CD8-positive, alpha-beta memory T cell (primary cell): Measurements from ENCODE around the gene PKP1. TPM values are rescaled to one million over a fixed set of nuclear protein-coding genes. Genes with fewer than 3 reads are reported as not detected.

Experiments
- CTCF ChIA-PET: fragments of 350-600 bp; sonication (Branson Sonifier 250); formaldehyde crosslinking; loops from one replicate; lab custom pipeline; 2021; ENCODE audit warnings: antibody characterized with exemption; lab: Charles Lee
- POLR2A ChIA-PET: fragments of 350-600 bp; sonication (Branson Sonifier 250); formaldehyde crosslinking; loops from one replicate; lab custom pipeline; 2021; ENCODE audit warnings: antibody characterized with exemption; lab: Charles Lee
- DNase-seq, 5 donors: peaks; one replicate each; pipeline versions ENCODE4 v3.0.0 to v3.0.0-alpha.2; 2020 to 2022; ENCODE audit warnings: mixed read lengths in 1 of 5
- H3K27ac ChIP-seq: one replicate; pipeline ENCODE4 v1.7.0; 2013; ENCODE audit warnings: low read depth, mild to moderate bottlenecking, low read length, moderate library complexity
- H3K27me3 ChIP-seq: 2 replicates; pipeline ENCODE4 v1.7.0; 2013; ENCODE audit warnings: low read length, mild to moderate bottlenecking; ENCODE audit not compliant: insufficient read depth, poor library complexity, severe bottlenecking
- H3K36me3 ChIP-seq: 2 replicates; pipeline ENCODE4 v1.7.0; 2013; ENCODE audit warnings: mild to moderate bottlenecking, low read length, moderate library complexity; ENCODE audit not compliant: insufficient read depth
- H3K4me1 ChIP-seq: 2 replicates; pipeline ENCODE4 v1.7.0; 2013; ENCODE audit warnings: mild to moderate bottlenecking, low read length, moderate library complexity; ENCODE audit not compliant: insufficient read depth
- H3K4me3 ChIP-seq: 2 replicates; pipeline ENCODE4 v1.7.0; 2013; ENCODE audit warnings: mild to moderate bottlenecking, low read length
- H3K9me3 ChIP-seq: 2 replicates; pipeline ENCODE4 v1.7.0; 2013; ENCODE audit warnings: mild to moderate bottlenecking, low read length
- H3K27ac Mint-ChIP-seq, 8 donors: one replicate each; pipeline ENCODE4 v1.8.0; 2020 to 2021; ENCODE audit warnings: mixed read lengths in 8 of 8, mild to moderate bottlenecking in 6 of 8, inconsistent platforms in 3 of 8, moderate library complexity in 3 of 8
- H3K27me3 Mint-ChIP-seq, 2 donors: one replicate each; pipeline ENCODE4 v1.8.0; 2020 to 2021; ENCODE audit warnings: mixed read lengths in 2 of 2, mild to moderate bottlenecking in 1 of 2, moderate library complexity in 1 of 2
- H3K36me3 Mint-ChIP-seq, 3 donors: one replicate each; pipeline ENCODE4 v1.8.0; 2020 to 2021; ENCODE audit warnings: mixed read lengths in 3 of 3, inconsistent platforms in 1 of 3, mild to moderate bottlenecking in 1 of 3
- H3K4me1 Mint-ChIP-seq, 3 donors: one replicate each; pipeline ENCODE4 v1.8.0; 2020 to 2021; ENCODE audit warnings: mixed read lengths in 3 of 3, inconsistent platforms in 1 of 3, mild to moderate bottlenecking in 1 of 3
- H3K4me3 Mint-ChIP-seq, 7 donors: one replicate each; pipeline ENCODE4 v1.8.0; 2020 to 2021; ENCODE audit warnings: mixed read lengths in 7 of 7, mild to moderate bottlenecking in 6 of 7, moderate library complexity in 4 of 7, inconsistent platforms in 2 of 7
- H3K9me3 Mint-ChIP-seq, 5 donors: one replicate each; pipeline ENCODE4 v1.8.0; 2020 to 2022; ENCODE audit warnings: mixed read lengths in 5 of 5, mild to moderate bottlenecking in 3 of 5, moderate library complexity in 2 of 5, inconsistent platforms in 1 of 5
- polyA plus RNA-seq: library from polyadenylated mRNA; unstranded; fragments of 300-500 nt; fragmentation: Illumina TruSeq; gene quantifications from one replicate; pipeline ENCODE4 v1.2.3, GENCODE V29; 2021
- total RNA-seq, 2 experiments: library from RNA; stranded (reverse); gene quantifications; one replicate each; pipeline ENCODE4 v1.2.3, GENCODE V29; 2021

Gene PKP1
- total and polyA plus RNA-seq, 3 experiments from 2014 or later, result not detected

DNA sequence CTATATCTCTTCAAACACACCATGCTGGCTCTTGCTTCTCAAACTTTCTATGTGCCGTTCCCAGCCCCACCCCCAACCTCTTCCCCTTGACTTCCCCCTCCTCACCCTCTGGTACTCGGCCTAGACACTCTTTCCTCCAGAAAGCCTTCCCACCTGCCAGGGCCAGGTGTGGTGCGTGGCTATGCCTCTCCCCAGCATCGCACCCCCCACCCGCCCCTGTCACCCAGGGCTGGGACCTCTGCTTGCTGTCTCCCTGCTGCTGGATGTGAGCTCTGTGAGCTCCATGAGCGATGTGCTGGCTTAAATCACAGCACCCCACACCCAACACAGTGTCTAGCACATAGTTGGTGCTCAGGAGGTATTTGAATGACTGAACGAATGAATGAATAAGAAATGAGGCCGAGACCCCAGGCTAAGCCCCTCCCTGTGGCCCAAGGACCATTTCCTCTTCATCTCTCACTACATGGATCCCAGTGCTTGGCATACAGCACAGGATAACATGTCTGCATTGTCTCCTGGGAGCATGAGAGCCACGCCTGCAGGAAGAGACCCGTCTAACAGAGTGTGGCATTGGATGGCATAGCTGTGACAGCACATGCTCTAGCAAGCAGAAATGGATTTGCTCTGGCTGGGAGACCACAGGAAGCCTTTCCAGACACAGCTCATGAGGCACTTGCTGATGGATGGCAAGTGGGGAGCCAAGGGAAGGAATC lies 74.5 kb downstream of the PKP1 start:
- DNase-seq, result no peak
- H3K27ac ChIP-seq, result no peak overlapping the region
- H3K4me3 ChIP-seq, result no peak overlapping the region
- Mint-ChIP-seq H3K27me3 (peaks cover 8 to 30% of the 10 kb centered on the region in 2 donors), H3K9me3 (no peaks in the 10 kb centered on the region), H3K4me3 (no peak overlapping the region), H3K4me1 (no peaks in the 10 kb centered on the region), H3K27ac (no peak overlapping the region), H3K36me3 (no peaks in the 10 kb centered on the region)
- POLR2A ChIA-PET, result no interaction called here
- no peaks in the 10 kb centered on the region for H3K36me3 ChIP-seq
- CTCF ChIA-PET, result no interaction called here
- no peaks in the 10 kb centered on the region for H3K4me1 ChIP-seq
- no peaks in the 10 kb centered on the region for H3K9me3 ChIP-seq
- H3K27me3 ChIP-seq, result no peaks in the 10 kb centered on the region

DNA sequence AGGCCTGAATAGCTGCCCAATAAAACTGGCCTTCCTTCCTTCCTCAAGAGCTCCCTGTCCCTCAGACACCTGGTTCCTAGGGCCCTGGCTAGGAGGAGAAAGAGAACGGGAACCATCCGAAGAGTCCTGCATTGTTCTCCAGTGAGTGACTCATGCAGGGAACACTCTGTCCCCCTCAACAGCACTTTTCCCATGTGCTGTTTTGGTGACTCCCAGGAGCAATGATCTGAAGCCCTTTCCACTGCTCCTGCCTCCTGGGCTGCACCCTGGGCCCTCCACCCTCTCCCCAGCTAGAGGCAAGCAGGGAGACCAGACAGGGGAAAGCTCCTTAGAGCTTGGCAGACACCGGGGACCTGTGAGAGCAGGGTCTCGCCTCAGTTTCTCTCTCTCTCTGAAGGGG lies 75.3 kb downstream of the PKP1 start:
- POLR2A ChIA-PET, result no interaction called here
- no peaks in the 10 kb centered on the region for H3K27me3 ChIP-seq
- H3K27ac Mint-ChIP-seq, result no peak overlapping the region

DNA sequence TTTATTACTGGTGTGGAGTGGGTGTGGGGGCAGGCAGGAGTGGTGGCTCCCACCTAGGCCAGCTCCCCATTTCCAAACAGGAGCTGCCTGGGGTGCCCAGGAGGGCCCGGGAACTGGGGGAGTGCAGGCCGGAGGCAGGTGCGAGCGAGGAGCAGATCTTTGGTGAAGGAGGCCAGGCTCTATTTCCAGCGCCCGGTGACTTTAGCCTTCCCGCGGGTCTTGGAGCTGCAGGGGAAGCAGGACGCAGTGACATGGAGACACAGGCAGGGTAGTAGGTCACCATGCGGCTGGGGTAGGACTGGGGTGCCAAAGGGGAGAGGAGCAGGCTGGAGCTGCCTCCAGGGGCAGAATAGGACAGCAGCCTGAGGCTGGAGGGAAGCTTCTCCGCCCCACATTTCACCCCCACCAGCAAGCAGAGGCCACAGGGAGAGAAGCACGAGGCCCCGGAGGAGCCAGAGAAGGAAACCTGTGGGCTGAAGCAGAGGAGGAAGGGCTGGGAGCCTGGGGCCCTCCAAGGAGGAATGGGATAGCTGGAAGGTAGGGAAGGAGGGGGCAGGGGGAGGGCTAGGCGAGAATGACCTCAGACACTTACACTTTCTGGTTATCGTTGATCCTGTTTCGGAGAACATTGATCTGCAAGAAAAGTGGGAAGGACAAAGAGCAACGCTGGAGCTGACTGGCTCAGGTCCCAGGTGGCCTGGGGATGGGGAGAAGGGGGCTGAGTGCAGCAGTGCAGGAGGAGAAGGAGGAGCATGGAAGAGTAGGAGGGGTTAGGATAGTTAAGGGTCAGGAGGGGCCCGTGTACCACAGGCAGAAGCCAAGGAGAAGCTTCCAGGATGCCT lies 75.9 kb downstream of the PKP1 start:
- Mint-ChIP-seq H3K9me3 (no peaks in the 10 kb centered on the region), H3K27me3 (peaks cover 6 to 28% of the 10 kb centered on the region in 2 donors), H3K36me3 (no peaks in the 10 kb centered on the region), H3K4me3 (peak overlapping the region in 1 of 7 donors; percentile 56), H3K27ac (no peak overlapping the region), H3K4me1 (no peaks in the 10 kb centered on the region)
- H3K4me3 ChIP-seq, result no peak overlapping the region
- H3K27me3 ChIP-seq, result no peaks in the 10 kb centered on the region
- POLR2A ChIA-PET, result no interaction called here
- H3K9me3 ChIP-seq, result no peaks in the 10 kb centered on the region
- DNase-seq, result no peak
- no peak overlapping the region for H3K27ac ChIP-seq
- CTCF ChIA-PET, result no interaction called here
- H3K36me3 ChIP-seq, result no peaks in the 10 kb centered on the region
- H3K4me1 ChIP-seq, result no peaks in the 10 kb centered on the region

More for the DNA sequence above, 75.3 kb downstream of the PKP1 start:
- Mint-ChIP-seq H3K4me3 (no peak overlapping the region), H3K9me3 (no peaks in the 10 kb centered on the region), H3K36me3 (no peaks in the 10 kb centered on the region), H3K4me1 (no peaks in the 10 kb centered on the region), H3K27me3 (peaks cover 8 to 30% of the 10 kb centered on the region in 2 donors)
- H3K4me1 ChIP-seq, result no peaks in the 10 kb centered on the region
- H3K27ac ChIP-seq, result no peak overlapping the region
- no peak overlapping the region for H3K4me3 ChIP-seq
- CTCF ChIA-PET, result no interaction called here
- DNase-seq, result no peak
- H3K9me3 ChIP-seq, result no peaks in the 10 kb centered on the region
- H3K36me3 ChIP-seq, result no peaks in the 10 kb centered on the region

DNA sequence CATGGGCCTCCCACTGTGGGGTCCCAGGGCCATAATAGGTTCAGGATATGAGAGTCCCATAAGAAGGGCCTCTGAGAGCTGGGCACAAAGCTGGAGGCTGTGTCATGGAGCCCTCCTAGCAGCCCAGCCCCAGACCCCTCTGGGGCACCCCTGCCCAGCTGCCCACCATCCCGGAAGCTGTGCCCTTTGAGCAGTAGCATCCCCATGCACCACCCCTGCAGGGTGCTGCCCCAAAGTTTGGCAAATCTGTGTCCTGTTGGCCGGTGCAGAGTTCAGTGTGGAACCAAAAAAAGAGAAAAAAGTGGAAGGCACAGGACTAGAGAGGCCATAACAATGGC lies 76.5 kb downstream of the PKP1 start:
- Mint-ChIP-seq H3K4me1 (no peaks in the 10 kb centered on the region), H3K36me3 (no peaks in the 10 kb centered on the region), H3K4me3 (no peak overlapping the region), H3K9me3 (no peaks in the 10 kb centered on the region), H3K27me3 (peaks cover 1 to 22% of the 10 kb centered on the region in 2 donors), H3K27ac (no peak overlapping the region)
- no peak for DNase-seq
- no peaks in the 10 kb centered on the region for H3K36me3 ChIP-seq
- H3K27me3 ChIP-seq, result no peaks in the 10 kb centered on the region
- ChIA-PET POLR2A (no interaction called here), CTCF (no interaction called here)
- no peaks in the 10 kb centered on the region for H3K9me3 ChIP-seq
- H3K27ac ChIP-seq, result no peak overlapping the region
- H3K4me1 ChIP-seq, result no peaks in the 10 kb centered on the region
- H3K4me3 ChIP-seq, result no peak overlapping the region

DNA sequence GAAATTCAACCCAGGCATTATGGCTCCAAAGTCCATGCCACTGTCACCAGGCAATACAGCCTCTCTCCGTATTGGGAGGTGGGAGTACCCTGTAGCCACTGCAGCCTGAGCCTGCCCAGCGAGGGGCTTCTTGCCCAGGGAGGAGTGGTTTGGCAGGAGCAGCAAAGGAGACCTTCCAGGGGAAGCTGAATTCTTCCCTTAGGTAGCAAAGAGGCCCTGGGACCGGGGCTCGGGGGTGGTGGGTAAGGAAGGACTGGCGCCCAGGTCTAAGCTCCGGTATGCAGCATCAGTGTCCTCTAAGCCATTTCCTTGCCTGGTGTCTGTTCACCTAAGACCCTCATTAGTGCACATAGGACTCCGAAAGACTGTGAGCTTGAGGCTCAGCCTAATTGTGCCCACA lies 77.2 kb downstream of the PKP1 start:
- H3K4me3 ChIP-seq, result no peak overlapping the region
- Mint-ChIP-seq H3K9me3 (no peaks in the 10 kb centered on the region), H3K36me3 (no peaks in the 10 kb centered on the region), H3K4me3 (no peak overlapping the region), H3K27ac (no peak overlapping the region), H3K4me1 (no peaks in the 10 kb centered on the region), H3K27me3 (peaks cover 1 to 23% of the 10 kb centered on the region in 2 donors)
- ChIA-PET CTCF (no interaction called here), POLR2A (no interaction called here)
- DNase-seq, result no peak
- H3K4me1 ChIP-seq, result no peaks in the 10 kb centered on the region
- H3K27ac ChIP-seq, result no peak overlapping the region
- no peaks in the 10 kb centered on the region for H3K27me3 ChIP-seq
- H3K36me3 ChIP-seq, result no peaks in the 10 kb centered on the region
- no peaks in the 10 kb centered on the region for H3K9me3 ChIP-seq

DNA sequence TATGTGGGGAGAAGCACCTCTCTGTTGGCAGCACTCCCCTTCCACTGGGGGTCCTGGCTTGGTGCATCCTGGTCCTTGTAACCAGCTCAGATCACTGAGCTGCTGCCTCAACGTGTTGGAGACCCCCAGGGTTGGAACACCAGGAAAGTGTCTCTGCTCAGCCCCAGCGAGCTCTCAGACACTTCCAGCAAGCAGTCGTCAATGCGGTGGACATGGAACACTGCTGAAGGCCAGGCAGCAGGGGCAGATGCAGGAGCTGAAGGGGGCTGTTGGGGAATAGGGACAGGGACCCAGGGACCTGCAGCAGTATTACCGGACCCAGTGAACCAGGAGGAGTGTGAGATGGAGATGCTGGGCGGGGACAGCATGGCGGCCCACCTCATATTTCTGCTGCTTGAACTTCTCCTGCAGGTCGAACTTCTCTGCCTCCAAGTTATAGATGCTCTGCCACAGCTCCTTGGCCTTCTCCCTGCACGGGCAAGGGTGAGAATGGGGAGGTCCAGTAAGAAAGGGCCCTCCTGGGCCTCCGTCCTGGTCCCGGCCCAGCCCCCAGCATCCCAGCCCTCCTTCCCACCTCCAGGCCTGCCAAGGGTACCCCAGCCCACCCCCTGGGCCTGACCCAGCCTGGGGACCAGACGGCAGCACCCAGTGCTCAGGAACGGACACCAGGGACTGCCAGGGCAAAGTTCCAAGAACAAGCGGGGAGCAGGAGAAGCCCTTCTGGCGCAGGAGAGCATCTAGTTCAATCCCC lies 77.8 kb downstream of the PKP1 start:
- POLR2A ChIA-PET, result no interaction called here
- H3K27me3 ChIP-seq, result no peaks in the 10 kb centered on the region
- H3K9me3 ChIP-seq, result no peaks in the 10 kb centered on the region
- no peak for DNase-seq
- CTCF ChIA-PET, result no interaction called here
- no peaks in the 10 kb centered on the region for H3K36me3 ChIP-seq
- Mint-ChIP-seq H3K36me3 (no peaks in the 10 kb centered on the region), H3K27me3 (peaks cover 3 to 25% of the 10 kb centered on the region in 2 donors), H3K4me3 (no peak overlapping the region), H3K4me1 (no peaks in the 10 kb centered on the region), H3K27ac (no peak overlapping the region), H3K9me3 (no peaks in the 10 kb centered on the region)
- no peak overlapping the region for H3K27ac ChIP-seq
- no peaks in the 10 kb centered on the region for H3K4me1 ChIP-seq
- H3K4me3 ChIP-seq, result no peak overlapping the region

DNA sequence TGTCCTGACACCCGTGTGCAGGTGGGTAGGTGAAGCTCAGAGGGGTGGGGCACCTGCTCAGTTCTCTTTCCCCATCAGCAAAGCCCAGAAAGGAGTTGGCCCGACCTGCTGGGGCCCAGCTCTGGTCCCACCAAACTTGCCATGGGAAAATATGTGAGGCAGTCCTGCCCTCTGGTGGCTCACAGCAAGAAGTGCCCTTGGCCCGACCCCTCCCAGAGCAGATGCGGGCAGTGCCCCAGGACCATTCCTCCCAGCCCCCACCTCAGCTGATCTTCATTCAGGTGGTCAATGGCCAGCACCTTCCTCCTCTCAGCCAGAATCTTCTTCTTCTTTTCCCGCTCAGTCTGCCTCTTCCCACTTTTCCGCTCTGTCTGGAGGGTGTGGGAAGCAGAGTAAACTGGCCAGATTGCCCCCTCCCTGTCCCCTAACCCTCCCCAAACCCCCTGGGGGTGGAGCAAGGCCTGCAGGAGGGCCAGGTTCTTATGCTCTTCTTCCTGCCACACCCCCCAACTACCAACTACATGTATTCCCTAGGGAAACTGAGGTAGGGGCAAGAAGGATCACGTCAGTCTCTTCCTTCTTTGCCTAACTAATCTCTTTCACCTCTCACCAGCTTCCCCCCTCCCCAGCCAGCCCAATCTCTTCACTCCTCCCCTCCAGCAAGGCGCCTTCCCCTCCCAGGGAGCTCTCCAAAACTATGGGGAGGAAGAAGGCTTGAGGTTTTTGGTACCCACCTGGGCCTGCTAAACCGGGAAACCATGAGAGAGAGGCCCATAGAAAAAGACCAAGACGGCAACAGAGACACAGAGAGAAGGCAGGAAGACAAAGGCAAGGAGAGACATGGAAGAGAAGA lies 78.6 kb downstream of the PKP1 start:
- H3K4me3 ChIP-seq, result no peak overlapping the region
- no peaks in the 10 kb centered on the region for H3K4me1 ChIP-seq
- Mint-ChIP-seq H3K27ac (peak overlapping the region in 1 of 8 donors; percentile 42), H3K27me3 (peaks cover 5 to 25% of the 10 kb centered on the region in 2 donors), H3K9me3 (no peaks in the 10 kb centered on the region), H3K36me3 (no peaks in the 10 kb centered on the region), H3K4me1 (no peaks in the 10 kb centered on the region), H3K4me3 (no peak overlapping the region)
- no peak overlapping the region for H3K27ac ChIP-seq
- no peak for DNase-seq
- POLR2A ChIA-PET, result no interaction called here
- H3K9me3 ChIP-seq, result no peaks in the 10 kb centered on the region
- H3K27me3 ChIP-seq, result no peaks in the 10 kb centered on the region
- no peaks in the 10 kb centered on the region for H3K36me3 ChIP-seq
- CTCF ChIA-PET, result interaction anchor here (0.8 kb wide), 1 partner anchor 11 kb away, joined by 3 read pairs; no protein-coding TSS in a partner anchor
